ENCODE data around the gene DDX59.

GRCh38 chr1:200708769-200709168 is 39.1 kb upstream of the DDX59 start:
- TF ChIP-seq POLR2A (IDR thresholded peaks at IDR 0.05; ENCODE audit: low read length) (no peak), GATA1 (IDR thresholded peaks at IDR 0.05; ENCODE audit: low read depth, low read length) (no peak)

All from erythroblast (primary cell).